GM18868 (cell line): Measurements from ENCODE around the gene IGLON5.

Source experiments
- ATAC-seq: cut with Tn5 transposase; IDR thresholded peaks from one replicate; pipeline ENCODE4 v1.9.1; 2021; ENCODE audit warnings: mild to moderate bottlenecking, moderate library complexity; ENCODE audit not compliant: unreplicated experiment

IGLON5 gene

DNA sequence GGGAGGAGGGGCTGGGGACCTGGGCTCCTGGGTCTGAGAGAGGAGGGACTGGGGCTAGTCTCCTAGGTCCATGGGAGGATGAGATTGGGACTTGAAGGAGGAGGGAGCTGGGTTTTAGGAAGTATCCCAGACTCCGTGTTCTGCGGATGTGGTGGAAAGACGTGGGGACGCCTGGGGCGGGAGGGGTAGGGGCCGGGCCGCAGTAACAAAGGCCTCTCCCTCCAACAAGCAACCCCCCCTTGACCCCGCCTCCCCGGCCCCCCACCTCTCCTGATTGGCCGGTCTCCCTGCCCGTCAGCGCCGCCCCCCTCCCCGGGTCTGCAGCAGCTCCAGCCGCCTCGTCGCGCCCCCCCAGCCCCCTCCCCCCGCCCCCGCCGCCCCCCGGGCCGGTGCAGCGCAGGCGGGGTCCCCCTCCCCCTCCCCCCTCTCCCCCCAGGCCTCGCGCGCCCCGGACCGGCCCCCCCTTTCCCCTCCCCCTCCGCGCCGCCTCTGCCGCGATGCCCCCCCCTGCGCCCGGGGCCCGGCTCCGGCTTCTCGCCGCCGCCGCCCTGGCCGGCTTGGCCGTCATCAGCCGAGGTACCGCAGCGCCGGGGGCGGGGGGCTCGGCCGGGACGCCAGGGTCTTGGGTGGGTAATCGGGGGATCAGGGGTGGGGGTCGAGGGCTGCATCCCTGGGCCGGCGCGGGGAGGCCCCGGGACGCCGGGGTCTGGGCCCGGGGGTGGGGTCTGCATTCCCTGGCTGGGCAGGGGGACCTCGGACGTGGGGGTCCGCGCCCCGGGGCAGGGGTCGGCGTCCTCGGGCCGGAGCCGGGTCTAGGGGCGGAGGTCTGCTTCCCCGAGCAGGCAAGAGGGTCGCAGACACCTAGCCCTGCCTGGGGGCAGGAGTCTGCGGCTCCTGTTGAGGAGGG, at the start of gene IGLON5:
IGLON5 (plus strand) TSS at position 294 of the 907 bp plus-strand sequence; CDS start at position 498, 204 bp downstream.
- no peak for ATAC-seq

GRCh38 chr19:51263808-51264207, 47.6 kb upstream of the IGLON5 start:
- ATAC-seq, result no peak

- no peak for ATAC-seq
Observed at GRCh38 chr19:51271067-51271466, 40.4 kb upstream of the IGLON5 start.

GRCh38 chr19:51272183-51272810, 39.1 kb upstream of the IGLON5 start:
- no peak for ATAC-seq

DNA sequence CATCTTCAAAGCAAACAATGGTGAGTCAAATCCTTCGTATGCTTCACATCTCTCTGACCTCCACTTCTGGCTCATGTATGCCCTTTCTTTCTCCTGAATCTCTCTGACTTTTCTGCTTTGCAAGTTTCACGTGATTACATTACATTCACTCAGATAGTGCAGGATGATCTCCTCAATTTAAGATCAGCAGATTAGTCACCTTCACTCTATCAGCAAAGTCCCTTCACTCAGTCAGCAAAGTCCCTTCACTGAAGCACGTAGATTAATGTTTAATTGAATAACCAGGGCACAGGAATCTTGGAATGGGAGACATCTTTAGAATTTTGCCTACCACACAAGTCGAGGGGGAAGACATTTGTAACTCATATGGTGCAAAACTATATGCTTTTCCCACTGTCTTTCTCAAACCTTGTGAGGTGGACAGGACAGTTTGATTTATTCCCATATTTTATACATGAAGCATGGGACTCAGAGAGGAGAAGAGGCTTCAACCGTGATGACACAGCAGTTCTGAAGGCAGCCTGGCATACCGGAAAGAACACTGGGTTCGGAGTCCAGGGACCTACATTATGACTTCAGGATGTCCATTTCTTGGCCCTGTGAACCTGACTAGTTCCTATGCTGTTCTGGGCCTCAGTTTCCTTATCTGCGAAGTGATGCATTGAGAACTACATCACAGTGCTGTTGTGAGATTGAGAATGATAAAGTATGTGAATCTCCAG, 37.2 kb upstream of the IGLON5 start:
- ATAC-seq, result no peak

GRCh38 chr19:51277112-51277511, 34.3 kb upstream of the IGLON5 start:
- ATAC-seq, result no peak

DNA sequence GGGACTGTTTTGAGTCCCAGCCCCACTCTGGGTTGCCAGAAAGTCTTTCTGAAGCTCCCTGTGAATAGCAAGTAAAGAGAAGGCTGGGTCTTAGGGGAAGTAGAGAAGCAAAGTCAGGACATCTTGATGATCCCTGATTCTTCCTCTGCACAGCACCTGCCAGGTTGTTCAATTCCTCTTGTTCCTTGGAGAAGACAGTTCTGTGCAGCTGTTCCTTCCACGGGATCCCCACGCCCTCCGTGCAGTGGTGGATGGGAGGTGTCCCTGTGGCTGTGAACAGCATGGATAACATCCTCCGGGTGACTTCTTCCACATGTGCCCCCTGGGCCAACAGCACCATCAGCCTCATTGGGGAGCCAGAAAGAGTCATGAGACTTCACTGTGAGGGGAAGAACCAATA, 29.1 kb upstream of the IGLON5 start:
- no peak for ATAC-seq

- no peak for ATAC-seq
Observed at GRCh38 chr19:51285682-51286081, 25.8 kb upstream of the IGLON5 start.

DNA sequence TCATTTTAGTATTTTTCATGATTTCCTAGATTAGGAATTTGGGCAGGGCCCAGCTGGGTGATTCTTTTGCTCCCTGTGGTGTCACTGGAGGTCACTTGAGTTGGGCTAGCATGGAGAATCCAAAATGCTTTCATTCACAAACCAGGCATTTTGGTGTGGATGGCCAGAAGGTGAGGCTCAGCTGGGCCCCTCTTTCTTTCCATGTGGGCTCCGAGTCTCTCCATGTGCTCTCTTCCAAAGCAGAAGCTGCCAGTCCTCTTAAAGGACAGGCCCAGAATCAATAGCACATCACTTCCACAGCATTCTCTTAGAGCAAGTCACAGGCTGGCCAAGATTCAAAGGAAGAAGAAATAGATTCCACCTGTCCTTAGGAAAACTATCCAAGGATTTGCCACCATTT, 21.8 kb upstream of the IGLON5 start:
- ATAC-seq, result no peak

- no peak for ATAC-seq
Observed at GRCh38 chr19:51292971-51293370, 18.5 kb upstream of the IGLON5 start.

DNA sequence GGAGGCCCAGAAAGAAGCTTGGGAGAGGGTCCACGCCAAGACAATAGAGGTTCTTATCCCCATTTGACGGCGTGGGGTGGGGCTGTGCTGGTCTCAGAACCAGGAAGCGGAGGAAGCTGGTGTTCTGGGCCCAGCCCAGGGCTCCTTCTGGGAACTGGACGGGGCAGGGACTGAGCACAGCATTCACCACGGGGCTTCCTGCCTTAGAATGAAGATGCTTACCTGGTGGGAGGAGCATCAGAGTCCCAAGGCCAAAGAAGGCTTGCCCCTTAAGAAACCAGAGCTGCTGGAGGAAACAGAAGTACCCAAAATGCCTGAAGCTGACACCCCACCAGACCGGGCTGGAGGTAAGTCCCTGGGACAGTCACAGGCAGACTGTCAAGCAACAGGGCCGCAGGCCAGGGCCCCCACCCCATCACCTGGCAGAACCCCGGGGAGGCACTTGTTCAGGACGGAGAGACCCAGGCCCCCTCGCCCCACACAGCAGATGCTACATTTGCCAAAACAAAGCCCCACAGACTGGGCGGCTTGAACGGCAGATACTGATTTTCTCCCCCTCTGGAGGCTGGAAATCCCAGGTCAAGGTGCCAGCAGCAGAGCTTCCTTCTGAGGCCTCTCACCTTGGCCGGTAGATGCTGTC, 17.8 kb upstream of the IGLON5 start:
- ATAC-seq, result no peak

- no peak for ATAC-seq
Observed at GRCh38 chr19:51294211-51294976, 17.1 kb upstream of the IGLON5 start.

- ATAC-seq, result no peak
Observed at GRCh38 chr19:51294977-51295375, 16.5 kb upstream of the IGLON5 start.

- ATAC-seq, result no peak
Observed at GRCh38 chr19:51295382-51296126, 15.9 kb upstream of the IGLON5 start.

DNA sequence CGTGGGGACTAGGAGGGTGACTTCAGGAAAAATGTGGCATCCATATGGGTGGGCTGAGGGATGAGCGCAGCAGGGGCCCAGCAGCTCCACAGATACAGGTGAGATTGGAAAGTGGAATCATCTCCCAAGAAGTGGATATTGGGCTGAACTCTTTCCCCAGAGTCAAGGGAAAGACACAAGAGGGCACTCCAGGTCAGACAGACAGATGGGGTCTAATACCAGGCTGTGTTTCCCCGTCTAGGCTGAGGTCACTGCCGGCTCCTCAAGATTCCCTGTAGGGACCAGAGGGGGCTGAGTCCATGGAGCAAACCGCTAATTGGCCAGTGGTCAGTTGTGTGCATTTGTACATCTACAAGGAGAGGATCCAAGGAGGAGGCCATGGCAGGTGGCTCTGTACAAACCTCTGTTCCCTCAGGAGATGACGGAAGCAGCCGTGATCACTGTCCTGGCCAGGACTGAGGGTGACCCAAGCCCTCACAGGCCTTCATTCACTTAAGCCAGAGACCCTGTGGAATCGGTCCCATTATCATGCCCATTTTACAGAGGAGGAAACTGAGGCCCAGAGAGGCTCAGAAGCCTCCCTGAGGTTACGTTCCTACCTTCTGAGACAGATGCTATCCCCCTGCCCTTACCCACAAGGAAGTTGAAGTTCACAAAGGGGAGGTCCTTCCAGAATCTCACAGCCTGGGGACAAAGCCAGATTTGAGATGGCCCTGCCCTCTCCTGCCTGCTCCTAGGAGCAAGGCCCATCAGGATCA, 14.9 kb upstream of the IGLON5 start:
- no peak for ATAC-seq

DNA sequence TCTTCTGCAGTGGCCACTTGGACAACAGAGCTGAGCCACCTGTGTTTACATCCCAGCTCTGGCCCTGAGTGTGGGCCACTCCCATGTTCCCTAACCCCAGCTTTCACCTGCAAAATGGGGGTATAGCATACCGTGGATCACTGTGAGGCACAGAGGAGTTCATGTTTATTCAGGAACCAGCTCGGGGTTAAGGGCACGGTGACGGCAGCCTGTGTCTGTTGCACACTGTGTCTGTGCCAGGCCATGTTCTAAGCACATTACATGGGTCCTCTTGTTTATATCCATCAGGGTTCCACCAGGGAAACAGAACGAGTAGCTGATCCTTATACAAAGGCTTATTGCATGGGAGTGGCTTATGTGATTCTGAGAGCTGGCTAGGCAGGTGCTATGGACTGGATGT, 14.0 kb upstream of the IGLON5 start:
- ATAC-seq, result no peak

- no peak for ATAC-seq
Observed at GRCh38 chr19:51301266-51301665, 10.2 kb upstream of the IGLON5 start.

DNA sequence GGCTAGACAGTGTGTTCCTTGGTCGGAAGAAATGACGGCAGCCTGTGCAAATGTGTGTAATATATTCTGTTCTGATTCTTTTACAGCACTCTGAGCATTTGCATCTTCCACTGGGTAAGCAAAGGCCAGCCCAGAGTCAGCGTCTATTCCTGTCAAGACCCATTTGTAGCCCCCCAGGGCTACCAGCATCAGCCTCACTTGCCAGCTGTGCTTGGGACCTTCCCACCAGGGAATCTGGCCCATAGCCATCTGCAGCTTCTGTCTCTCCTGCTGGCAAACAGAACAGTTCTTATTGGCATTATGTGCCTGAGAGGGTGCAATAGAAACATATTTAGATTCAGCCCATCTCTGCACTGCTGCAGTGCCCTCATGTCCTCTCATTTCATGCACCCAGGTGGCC, 6.0 kb upstream of the IGLON5 start:
- no peak for ATAC-seq

GRCh38 chr19:51316688-51317087, 5.2 kb downstream of the IGLON5 start:
- no peak for ATAC-seq
